ENCODE results near the gene IKBKE.

The IKBKE gene

DNA sequence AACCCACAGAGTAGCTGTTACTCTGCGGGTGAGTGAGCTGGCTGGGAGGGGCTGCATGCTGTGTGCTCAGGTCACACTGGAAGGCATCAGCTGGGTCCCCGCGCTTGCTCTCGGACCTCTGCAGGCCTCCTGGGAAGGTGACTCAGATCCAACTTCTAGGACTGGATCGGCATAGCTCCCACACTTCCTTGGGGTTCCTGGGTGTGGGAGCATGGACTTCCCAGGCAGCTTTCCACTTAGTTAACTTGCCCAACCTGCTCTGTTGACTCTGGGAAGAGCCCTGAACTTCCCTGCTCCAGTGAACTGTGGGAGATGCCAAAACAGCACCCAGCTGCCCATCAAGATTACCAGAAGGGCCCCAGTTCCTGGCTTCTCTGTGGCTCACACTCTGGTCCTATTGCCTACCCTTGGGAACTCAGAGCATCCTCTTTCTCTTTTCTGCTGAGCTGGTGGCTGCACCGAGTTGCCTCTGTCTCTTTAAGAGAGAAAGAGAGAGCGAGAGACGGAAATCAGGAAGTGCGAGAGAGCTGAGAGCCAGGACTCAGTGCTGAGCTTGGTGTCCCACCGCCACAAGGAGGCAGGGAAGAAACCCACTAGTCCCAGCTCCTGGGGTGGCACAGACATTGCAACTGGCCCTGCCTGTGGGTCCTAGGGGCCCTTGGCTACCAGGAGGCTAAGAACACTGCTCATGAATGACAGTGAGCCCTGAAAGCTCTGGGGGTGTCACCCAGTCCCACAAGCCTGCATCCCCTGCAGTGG is at the start of gene IKBKE:
IKBKE (plus strand) TSS at position 544 of the 759 bp plus-strand sequence. CDS start 2,752 bp downstream, outside the sequence.
- FAIRE-seq: no peak

GRCh38 chr1:206421616-206422340 is 48.5 kb upstream of the IKBKE start:
- no peak for FAIRE-seq

- FAIRE-seq: no peak
Measured at GRCh38 chr1:206422525-206422924, 47.8 kb upstream of the IKBKE start.

- FAIRE-seq: no peak
Measured at GRCh38 chr1:206427291-206427690, 43.0 kb upstream of the IKBKE start.

- FAIRE-seq: no peak
Measured at GRCh38 chr1:206429421-206429820, 40.9 kb upstream of the IKBKE start.

DNA sequence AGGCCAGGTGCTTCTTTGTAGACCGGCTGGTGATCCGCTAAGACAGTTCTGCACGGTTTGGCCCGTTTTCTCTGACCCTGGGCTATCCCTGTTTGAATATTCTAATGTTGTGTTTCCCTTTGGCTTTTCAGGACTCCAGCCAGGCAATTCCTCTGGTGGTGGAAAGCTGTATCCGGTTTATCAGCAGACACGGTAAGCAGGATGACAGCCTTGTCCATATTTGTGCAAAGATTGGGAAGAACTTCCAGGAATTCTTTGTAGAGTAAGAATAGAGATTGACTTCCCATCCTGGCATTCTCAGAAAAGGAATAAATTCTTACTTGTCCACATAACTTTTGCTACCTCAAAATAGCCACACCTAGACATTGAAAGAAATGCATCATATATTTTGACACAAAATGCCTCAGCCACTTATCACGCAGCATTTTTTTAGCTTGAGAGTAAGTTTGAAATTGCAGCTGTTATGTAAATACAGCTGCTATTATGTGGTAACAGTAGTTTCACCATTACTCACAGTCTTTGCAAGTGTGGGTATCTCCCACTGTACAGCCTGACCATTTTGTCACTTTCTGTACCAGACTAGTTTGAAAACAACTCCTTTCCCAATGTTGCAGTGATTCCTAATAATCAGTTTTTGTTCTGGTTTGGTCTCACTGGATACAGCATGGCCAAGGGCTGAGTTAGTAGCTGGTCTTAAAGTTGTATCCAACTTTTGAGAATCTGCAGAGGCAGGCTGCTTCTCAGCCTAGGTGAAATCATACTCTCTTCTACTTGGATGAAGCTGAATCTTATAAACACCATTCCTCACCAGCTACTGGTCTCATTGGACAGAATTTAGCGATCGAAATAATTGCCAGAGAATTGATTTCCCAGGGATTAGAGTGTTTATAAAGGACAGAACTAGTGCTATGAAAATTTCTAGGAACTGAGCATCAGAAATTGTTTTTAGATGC is 40.0 kb upstream of the IKBKE start:
- no peak for FAIRE-seq

DNA sequence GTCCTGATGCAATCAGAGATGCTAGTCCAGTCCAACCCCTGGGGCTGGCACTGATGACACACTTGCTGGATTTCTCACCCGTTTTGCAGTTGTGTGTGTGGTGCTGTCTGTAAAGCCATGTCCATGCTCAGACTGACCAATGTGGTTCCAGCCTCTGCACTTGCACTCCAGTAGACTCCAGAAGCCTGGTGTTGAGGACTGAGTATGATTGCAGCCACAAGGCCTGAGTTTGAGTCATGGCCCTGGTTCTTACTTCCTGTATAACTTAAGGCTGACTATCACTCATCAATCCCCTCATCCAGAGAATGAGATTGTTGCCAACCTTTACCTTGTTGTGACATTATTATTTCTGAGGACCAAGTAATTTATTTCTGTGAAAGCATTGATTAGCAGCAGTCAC is 34.8 kb upstream of the IKBKE start:
- FAIRE-seq: no peak

- no peak for FAIRE-seq
Measured at GRCh38 chr1:206438554-206438953, 31.7 kb upstream of the IKBKE start.

GRCh38 chr1:206439205-206439604 is 31.1 kb upstream of the IKBKE start:
- FAIRE-seq: no peak

DNA sequence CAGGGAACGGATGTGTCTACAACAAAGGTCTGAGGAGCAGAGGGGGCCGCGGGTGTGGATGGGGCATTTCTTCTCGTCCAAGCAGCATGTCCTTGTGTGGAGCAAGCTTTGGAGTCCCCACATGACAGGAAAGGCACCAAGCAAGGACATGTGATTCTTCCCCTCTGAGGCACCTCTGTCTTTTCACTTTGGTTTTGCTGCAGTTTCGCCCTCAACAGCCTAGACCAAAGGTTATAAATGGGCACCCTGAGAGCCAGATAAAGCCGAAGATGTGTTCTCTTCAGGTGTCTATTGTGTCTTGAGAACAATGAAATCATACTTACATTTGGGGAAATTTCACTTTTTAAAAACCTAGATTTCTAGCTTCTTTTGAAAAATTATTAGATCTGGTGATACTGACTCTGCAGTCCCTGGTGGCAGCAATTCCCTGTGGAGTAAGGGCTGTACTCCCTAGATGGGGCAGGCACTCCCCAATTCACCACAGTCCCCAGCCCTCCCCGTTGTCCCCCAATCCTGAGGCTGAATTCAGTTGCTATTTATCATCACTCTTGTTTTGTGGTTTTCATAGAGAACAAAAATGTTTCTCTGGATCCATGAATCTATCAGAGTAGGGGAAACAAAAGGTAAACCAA is 28.8 kb upstream of the IKBKE start:
- no peak for FAIRE-seq

GRCh38 chr1:206442101-206442500 is 28.2 kb upstream of the IKBKE start:
- FAIRE-seq: no peak

GRCh38 chr1:206445116-206445515 is 25.2 kb upstream of the IKBKE start:
- no peak for FAIRE-seq

GRCh38 chr1:206445911-206446356 is 24.3 kb upstream of the IKBKE start:
- no peak for FAIRE-seq

DNA sequence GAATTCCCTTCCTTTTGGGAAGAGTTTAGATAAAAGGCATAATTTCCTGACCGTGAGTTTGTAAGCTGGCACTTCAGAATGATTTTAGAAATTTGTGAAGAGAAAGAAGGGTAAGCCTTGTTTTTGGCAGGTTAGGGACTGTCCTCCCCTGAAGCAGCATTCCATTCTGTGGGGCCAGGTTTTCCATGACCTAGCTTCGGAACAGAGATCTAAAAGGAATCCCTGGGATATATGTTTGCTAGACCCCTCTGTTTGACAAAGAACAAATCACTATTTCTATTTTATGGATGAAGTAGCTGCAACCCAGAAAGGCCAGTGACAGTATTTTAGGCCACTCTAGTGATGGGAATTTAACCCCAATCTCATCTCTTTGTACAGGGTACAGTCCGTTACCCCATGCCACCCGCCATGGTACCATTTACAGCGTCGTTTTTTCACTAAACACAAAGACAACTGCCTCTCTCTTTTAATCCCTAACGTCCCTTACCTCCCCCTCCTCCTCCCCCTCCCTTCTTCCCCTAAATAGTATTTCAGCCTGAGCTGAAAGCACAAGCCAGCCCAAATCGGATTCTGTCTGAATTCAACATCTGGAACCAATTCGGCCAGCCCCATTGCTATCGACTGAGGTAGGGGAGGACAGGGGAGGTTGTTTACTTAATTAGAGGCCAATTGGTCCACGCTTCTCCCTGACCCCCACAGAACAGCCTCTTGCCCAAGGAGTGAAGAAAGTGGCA is 23.4 kb upstream of the IKBKE start:
- FAIRE-seq: no peak

GRCh38 chr1:206447422-206447765 is 22.9 kb upstream of the IKBKE start:
- FAIRE-seq: no peak

GRCh38 chr1:206447792-206448191 is 22.5 kb upstream of the IKBKE start:
- no peak for FAIRE-seq

GRCh38 chr1:206448471-206448870 is 21.8 kb upstream of the IKBKE start:
- FAIRE-seq: no peak

DNA sequence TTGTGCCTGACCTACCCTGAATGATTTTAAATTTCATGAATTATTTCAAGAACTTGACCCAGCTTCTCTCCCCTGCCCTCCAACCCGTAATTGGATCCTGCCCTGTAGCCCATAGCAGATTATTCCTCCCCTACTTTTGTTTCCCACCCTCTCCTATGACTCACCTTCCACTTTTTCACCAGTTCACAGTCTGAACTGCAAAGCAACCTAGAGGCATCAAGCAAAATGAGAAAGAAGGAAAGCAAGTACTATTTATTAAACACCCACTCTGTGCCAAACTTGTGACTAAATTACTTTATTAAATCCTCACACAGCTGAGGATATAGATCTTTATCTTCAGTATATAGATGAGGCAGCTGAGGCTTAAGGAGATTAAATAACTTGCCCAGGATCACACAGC is 20.7 kb upstream of the IKBKE start:
- no peak for FAIRE-seq

- no peak for FAIRE-seq
Measured at GRCh38 chr1:206450281-206450680, 20.0 kb upstream of the IKBKE start.

DNA sequence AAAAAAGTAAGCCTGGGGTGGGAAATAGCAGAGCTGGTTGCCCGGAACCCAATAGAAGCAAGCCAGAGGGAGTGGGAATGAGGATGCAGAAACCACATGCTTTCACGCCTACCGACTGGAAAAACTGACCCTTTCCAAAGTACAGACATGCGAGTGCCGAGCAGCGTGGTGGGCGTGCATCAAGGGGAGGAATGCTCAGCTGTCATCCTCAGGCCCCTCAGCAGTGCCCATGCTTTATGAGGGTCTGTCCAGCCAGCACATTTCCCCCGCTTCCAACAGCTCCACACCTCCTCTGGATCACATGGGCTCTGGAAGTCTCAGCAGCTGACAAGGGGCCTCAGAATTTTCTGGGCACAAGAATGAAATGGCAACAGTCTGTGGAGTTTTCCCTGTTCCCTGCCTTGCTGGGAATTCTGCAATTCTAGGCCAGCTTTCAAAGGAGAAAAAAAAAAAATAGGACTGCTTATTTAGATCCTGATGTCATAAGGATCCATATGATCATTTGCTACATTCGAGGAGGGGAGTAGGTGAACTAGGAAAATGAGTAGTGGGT is 19.1 kb upstream of the IKBKE start:
- no peak for FAIRE-seq

- no peak for FAIRE-seq
Measured at GRCh38 chr1:206453111-206453510, 17.2 kb upstream of the IKBKE start.

GRCh38 chr1:206455289-206455665 is 15.0 kb upstream of the IKBKE start:
- no peak for FAIRE-seq
